Neural progenitor cell (in vitro differentiated cells): ENCODE results near the gene SURF1. TPM values are rescaled to one million over a fixed set of nuclear protein-coding genes. Genes with fewer than 3 reads are reported as not detected.
A peak's percentile ranks its signal among the peaks of the same experiment; 100 is the strongest.

Experiments used
- DNase-seq: peaks from one replicate; pipeline ENCODE4 v3.0.0-alpha.2; 2016; ENCODE audit warnings: low spot score
- H2AFZ ChIP-seq: fragments of 200-600 bp; sonication (generic); replicated peaks from 2 replicates; pipeline ENCODE4 v1.6.1; 2016; ENCODE audit warnings: antibody characterized with exemption
- H3F3A ChIP-seq: fragments of 200-600 bp; sonication (generic); 2 replicates; pipeline ENCODE4 v1.6.1; 2016; ENCODE audit warnings: antibody characterized with exemption, low read depth
- H3K27ac ChIP-seq: fragments of 200-600 bp; sonication (generic); 2 replicates; pipeline ENCODE4 v1.5.1; 2016; ENCODE audit warnings: mild to moderate bottlenecking
- H3K27me3 ChIP-seq: fragments of 200-600 bp; sonication (generic); 2 replicates; pipeline ENCODE4 v1.6.1; 2016; ENCODE audit warnings: mild to moderate bottlenecking, moderate library complexity
- H3K36me3 ChIP-seq: fragments of 200-600 bp; sonication (generic); 2 replicates; pipeline ENCODE4 v1.5.1; 2016
- H3K4me1 ChIP-seq: fragments of 200-600 bp; sonication (generic); 2 replicates; pipeline ENCODE4 v1.6.1; 2016; ENCODE audit warnings: mixed run types
- H3K4me2 ChIP-seq: fragments of 200-600 bp; sonication (generic); 2 replicates; pipeline ENCODE4 v1.6.1; 2016
- H3K4me3 ChIP-seq: fragments of 200-600 bp; sonication (generic); 2 replicates; pipeline ENCODE4 v1.5.1; 2016
- H3K79me2 ChIP-seq: fragments of 200-600 bp; sonication (generic); 2 replicates; pipeline ENCODE4 v1.6.1; 2016; ENCODE audit warnings: low read depth
- H3K9ac ChIP-seq: fragments of 200-600 bp; sonication (generic); 2 replicates; pipeline ENCODE4 v1.6.1; 2016
- H3K9me3 ChIP-seq: fragments of 200-600 bp; sonication (generic); 2 replicates; pipeline ENCODE4 v1.5.1; 2016; ENCODE audit warnings: low read depth
- H4K20me1 ChIP-seq: fragments of 200-600 bp; sonication (generic); 2 replicates; pipeline ENCODE4 v1.6.1; 2016; ENCODE audit warnings: low read depth
- H3K27ac Mint-ChIP-seq: 3 replicates; pipeline ENCODE4 v1.8.0; 2021; ENCODE audit warnings: mixed read lengths
- H3K27me3 Mint-ChIP-seq: 2 replicates; pipeline ENCODE4 v1.8.0; 2022; ENCODE audit warnings: low read depth, mild to moderate bottlenecking, inconsistent platforms, moderate library complexity, mixed read lengths; ENCODE audit not compliant: insufficient read depth
- H3K36me3 Mint-ChIP-seq: 3 replicates; pipeline ENCODE4 v1.8.0; 2021; ENCODE audit warnings: mixed read lengths
- H3K4me1 Mint-ChIP-seq: 3 replicates; pipeline ENCODE4 v1.8.0; 2021; ENCODE audit warnings: mixed read lengths
- H3K4me3 Mint-ChIP-seq: 3 replicates; pipeline ENCODE4 v1.8.0; 2021; ENCODE audit warnings: mild to moderate bottlenecking, moderate library complexity, mixed read lengths
- H3K9me3 Mint-ChIP-seq: 3 replicates; pipeline ENCODE4 v1.8.0; 2020; ENCODE audit warnings: mixed read lengths
- CTCF ChIP-seq: fragments of 200-600 bp; sonication (generic); IDR thresholded peaks from 2 replicates; pipeline ENCODE4 v1.5.1; 2017; ENCODE audit warnings: antibody characterized with exemption, mild to moderate bottlenecking
- EZH2 ChIP-seq: fragments of 200-600 bp; sonication (generic); IDR thresholded peaks from 2 replicates; pipeline ENCODE4 v1.6.1; 2017; ENCODE audit warnings: antibody characterized with exemption, mild to moderate bottlenecking, moderate library complexity
- EZH2phosphoT487 ChIP-seq: fragments of 200-600 bp; sonication (generic); IDR thresholded peaks from 2 replicates; pipeline ENCODE4 v1.6.1; 2017; ENCODE audit warnings: antibody characterized with exemption
- total RNA-seq: library from RNA; depleted of rRNA; stranded (reverse); fragments of >200 nt; gene quantifications from 2 replicates; pipeline ENCODE4 v1.2.3, GENCODE V29; 2015; ENCODE audit warnings: low replicate concordance

SURF1 gene
- total RNA-seq, 1 donor from 2014 or later: 31.0 TPM

- H3K27ac Mint-ChIP-seq: peak overlapping the region; percentile 94
- H3K4me3 Mint-ChIP-seq: peak overlapping the region; percentile 99
- peak overlapping the region; percentile 92 for H3K4me2 ChIP-seq
- peak; percentile 49 for DNase-seq
- peaks cover 11% of the 10 kb centered on the region for H3K36me3 Mint-ChIP-seq
- peaks cover 56% of the 10 kb centered on the region for H3K79me2 ChIP-seq
- H3K4me3 ChIP-seq: peak overlapping the region; percentile 99
- peaks cover 13% of the 10 kb centered on the region for H3K27me3 ChIP-seq
- H3K27me3 Mint-ChIP-seq: peaks cover 4% of the 10 kb centered on the region
- H3K4me1 Mint-ChIP-seq: peaks cover 15% of the 10 kb centered on the region
- peak overlapping the region; percentile 91 for H3K27ac ChIP-seq
- no peak overlapping the region for H2AFZ ChIP-seq
- no peaks in the 10 kb centered on the region for H3K36me3 ChIP-seq
- H3K9me3 ChIP-seq: no peaks in the 10 kb centered on the region
- H4K20me1 ChIP-seq: peaks cover 55% of the 10 kb centered on the region
- H3K9ac ChIP-seq: peak overlapping the region; percentile 94
- no peaks in the 10 kb centered on the region for H3K9me3 Mint-ChIP-seq
- no peaks in the 10 kb centered on the region for H3F3A ChIP-seq
- TF ChIP-seq CTCF: peak; percentile 37
- TF ChIP-seq EZH2phosphoT487: no peak
- peaks cover 4% of the 10 kb centered on the region for H3K4me1 ChIP-seq
Observed at GRCh38 chr9:133375116-133375723, 18.9 kb upstream of the SURF1 start.

GRCh38 chr9:133374612-133375115 is 18.4 kb upstream of the SURF1 start:
- Mint-ChIP-seq H3K4me1 (peaks cover 18% of the 10 kb centered on the region), H3K36me3 (peaks cover 14% of the 10 kb centered on the region), H3K9me3 (no peaks in the 10 kb centered on the region), H3K4me3 (peak overlapping the region; percentile 99), H3K27ac (peak overlapping the region; percentile 94), H3K27me3 (peaks cover 4% of the 10 kb centered on the region)
- H3K4me2 ChIP-seq: peak overlapping the region; percentile 92
- peak overlapping the region; percentile 99 for H3K4me3 ChIP-seq
- peaks cover 62% of the 10 kb centered on the region for H3K79me2 ChIP-seq
- H3K4me1 ChIP-seq: peaks cover 4% of the 10 kb centered on the region
- TF ChIP-seq CTCF: no peak
- no peak for TF ChIP-seq EZH2phosphoT487
- no peak for TF ChIP-seq EZH2
- H3K27me3 ChIP-seq: peaks cover 13% of the 10 kb centered on the region
- H3K27ac ChIP-seq: no peak overlapping the region
- no peak overlapping the region for H2AFZ ChIP-seq
- no peaks in the 10 kb centered on the region for H3K36me3 ChIP-seq
- H4K20me1 ChIP-seq: peaks cover 60% of the 10 kb centered on the region
- no peaks in the 10 kb centered on the region for H3F3A ChIP-seq
- no peak for DNase-seq
- peak overlapping the region; percentile 94 for H3K9ac ChIP-seq
- H3K9me3 ChIP-seq: no peaks in the 10 kb centered on the region

DNA sequence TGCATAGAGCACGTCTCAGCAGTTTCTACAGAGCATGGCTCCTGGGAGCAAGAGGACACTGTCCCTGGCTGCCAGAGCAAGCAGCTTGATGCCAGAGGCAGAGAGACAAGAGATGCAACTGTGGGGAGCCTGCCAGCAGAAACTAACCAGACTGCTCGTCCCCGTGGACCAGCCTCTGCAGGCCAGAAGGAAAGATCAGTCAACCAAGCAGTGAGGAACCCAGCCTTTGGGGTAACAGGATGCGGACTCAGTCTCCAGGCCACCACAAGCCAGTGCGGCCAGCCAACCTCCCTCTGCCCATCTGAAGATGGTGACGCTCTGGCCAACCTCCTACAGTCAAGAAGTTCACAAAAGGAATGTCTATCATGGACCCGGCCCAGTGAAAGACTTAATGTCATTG is 15.9 kb upstream of the SURF1 start:
- H3K9ac ChIP-seq: no peak overlapping the region
- no peaks in the 10 kb centered on the region for H3K9me3 Mint-ChIP-seq
- no peak overlapping the region for H3K4me3 Mint-ChIP-seq
- no peak overlapping the region for H3K27ac ChIP-seq
- DNase-seq: no peak
- H3K36me3 Mint-ChIP-seq: peaks cover 19% of the 10 kb centered on the region
- H3K4me3 ChIP-seq: no peak overlapping the region
- peaks cover 2% of the 10 kb centered on the region for H3K27me3 Mint-ChIP-seq
- H3K4me1 Mint-ChIP-seq: peaks cover 15% of the 10 kb centered on the region
- TF ChIP-seq EZH2phosphoT487 (no peak), EZH2 (no peak), CTCF (no peak)
- H3K79me2 ChIP-seq: peaks cover 87% of the 10 kb centered on the region
- no peaks in the 10 kb centered on the region for H3K9me3 ChIP-seq
- H3K4me1 ChIP-seq: peaks cover 4% of the 10 kb centered on the region
- no peaks in the 10 kb centered on the region for H3K36me3 ChIP-seq
- no peak overlapping the region for H2AFZ ChIP-seq
- H3F3A ChIP-seq: no peaks in the 10 kb centered on the region
- peaks cover 7% of the 10 kb centered on the region for H3K27me3 ChIP-seq
- H4K20me1 ChIP-seq: peaks cover 85% of the 10 kb centered on the region
- H3K27ac Mint-ChIP-seq: no peak overlapping the region
- H3K4me2 ChIP-seq: no peak overlapping the region
